Tibial nerve (tissue), 3 donors: ENCODE measurements around the gene TRIM41.
"Not testable (repeated sequence)": the region's sequence is repeated elsewhere in the genome, so short reads cannot be mapped to it uniquely, and the experiment has no call there.

Experiments
- CTCF ChIP-seq, 5 experiments: fragments of 200-600 bp in 3 of 5; fragments of 450-650 bp in 2 of 5; sonication (generic) in 3 of 5; IDR thresholded peaks; one replicate each; pipeline ENCODE4 v1.5.1; 2016 to 2019; ENCODE audit warnings: antibody characterized with exemption in 5 of 5, mild to moderate bottlenecking in 3 of 5, moderate library complexity in 2 of 5
- POLR2A ChIP-seq, 2 donors: fragments of 450-650 bp; IDR thresholded peaks; one replicate each; pipeline ENCODE4 v1.6.1; 2017; ENCODE audit warnings: antibody characterized with exemption in 2 of 2, mild to moderate bottlenecking in 2 of 2, moderate library complexity in 2 of 2

GRCh38 chr5:181177559-181177958, 45.5 kb upstream of the TRIM41 start:
- not testable (repeated sequence) for TF ChIP-seq CTCF, POLR2A (IDR thresholded peaks at IDR 0.05)
